Prostate gland (tissue), 2 donors: ENCODE data around the gene EPS15.

Source experiments
- CTCF ChIP-seq, 4 experiments: fragments of 200-600 bp in 2 of 4; fragments of 450-650 bp in 2 of 4; sonication (generic) in 2 of 4; IDR thresholded peaks; 1 replicate in 3 of 4; 2 replicates in 1 of 4; pipeline ENCODE4 v1.5.1; 2016 to 2019; ENCODE audit warnings: antibody characterized with exemption in 4 of 4, mild to moderate bottlenecking in 2 of 4, moderate library complexity in 2 of 4
- POLR2A ChIP-seq: fragments of 450-650 bp; IDR thresholded peaks from one replicate; pipeline ENCODE4 v1.6.1; 2016; ENCODE audit warnings: antibody characterized with exemption, mild to moderate bottlenecking
- POLR2AphosphoS5 ChIP-seq: sonication (generic); formaldehyde crosslinking; IDR thresholded peaks from one replicate; pipeline ENCODE4 v1.6.1; 2017; ENCODE audit warnings: antibody characterized with exemption

DNA sequence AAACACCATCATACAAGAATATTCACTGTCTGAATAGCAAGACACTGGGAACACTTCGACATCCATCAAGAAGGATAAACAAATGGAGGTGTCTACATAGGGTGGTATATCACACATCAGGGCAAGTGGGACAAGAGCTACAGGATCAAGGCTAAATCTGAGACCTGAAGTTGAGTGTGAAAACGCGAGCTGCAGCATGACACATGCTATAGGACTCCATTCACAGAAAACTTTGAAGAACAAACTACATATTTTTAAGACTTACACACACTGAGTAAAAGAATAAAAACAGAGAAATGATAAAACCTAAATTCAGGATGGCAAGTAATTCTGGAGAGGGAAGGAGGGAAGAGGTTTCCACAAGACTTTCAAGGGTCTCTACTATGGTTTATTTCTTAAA lies 190.8 kb downstream of the EPS15 start:
- TF ChIP-seq CTCF (IDR thresholded peaks at IDR 0.05) (no peak), POLR2AphosphoS5 (no peak), POLR2A (no peak)
